Measurements from ENCODE around the gene ROR2.
A peak's percentile ranks its signal among the peaks of the same experiment; 100 is the strongest.

Gene ROR2

GRCh38 chr9:91647371-91647770, 302.7 kb downstream of the ROR2 start:
- Histone ChIP-seq H4K20me1 (ENCODE audit: low read depth, low read length) (no peaks in the 10 kb centered on the region), H3K9me3 (ENCODE audit: insufficient read depth, low read length) (no peaks in the 10 kb centered on the region), H3K27ac (ENCODE audit: low read depth, low read length) (no peak overlapping the region), H3K79me2 (ENCODE audit: insufficient read depth, low read length) (no peaks in the 10 kb centered on the region), H2AFZ (ENCODE audit: low read depth, low read length, severe bottlenecking) (no peak overlapping the region), H3K4me2 (ENCODE audit: low read depth, low read length, poor library complexity, severe bottlenecking) (peak overlapping the region; percentile 0), H3K9ac (ENCODE audit: low read length) (no peak overlapping the region), H3K9me2 (replicated peaks; ENCODE audit: insufficient read depth, low read length) (no peaks in the 10 kb centered on the region), H3K27me3 (ENCODE audit: low read length) (no peaks in the 10 kb centered on the region), H3K36me3 (ENCODE audit: low read length) (no peaks in the 10 kb centered on the region), H3K4me3 (ENCODE audit: insufficient read depth, low read length, poor library complexity, severe bottlenecking) (no peak overlapping the region), H3F3A (ENCODE audit: insufficient read depth) (no peaks in the 10 kb centered on the region)
- no peak for TF ChIP-seq CTCF (IDR thresholded peaks at IDR 0.05; ENCODE audit: insufficient read depth, low read length, poor library complexity, severe bottlenecking)
- TF ChIP-seq EZH2phosphoT487 (conservative IDR thresholded peaks at IDR 0.05; ENCODE audit: low read length): no peak

- no peak overlapping the region for H3K27ac ChIP-seq (ENCODE audit: low read depth, low read length)
- no peaks in the 10 kb centered on the region for H3K27me3 ChIP-seq (ENCODE audit: low read length)
- no peak overlapping the region for H3K9ac ChIP-seq (ENCODE audit: low read length)
- no peak overlapping the region for H2AFZ ChIP-seq (ENCODE audit: low read depth, low read length, severe bottlenecking)
- no peaks in the 10 kb centered on the region for H3K9me2 ChIP-seq (replicated peaks; ENCODE audit: insufficient read depth, low read length)
- no peaks in the 10 kb centered on the region for H3K9me3 ChIP-seq (ENCODE audit: insufficient read depth, low read length)
- no peaks in the 10 kb centered on the region for H3F3A ChIP-seq (ENCODE audit: insufficient read depth)
- no peaks in the 10 kb centered on the region for H3K36me3 ChIP-seq (ENCODE audit: low read length)
- no peaks in the 10 kb centered on the region for H3K79me2 ChIP-seq (ENCODE audit: insufficient read depth, low read length)
- no peak overlapping the region for H3K4me3 ChIP-seq (ENCODE audit: insufficient read depth, low read length, poor library complexity, severe bottlenecking)
- H4K20me1 ChIP-seq (ENCODE audit: low read depth, low read length): no peaks in the 10 kb centered on the region
- no peak overlapping the region for H3K4me2 ChIP-seq (ENCODE audit: low read depth, low read length, poor library complexity, severe bottlenecking)
- TF ChIP-seq EZH2phosphoT487 (conservative IDR thresholded peaks at IDR 0.05; ENCODE audit: low read length): no peak
- no peak for TF ChIP-seq CTCF (IDR thresholded peaks at IDR 0.05; ENCODE audit: insufficient read depth, low read length, poor library complexity, severe bottlenecking)
Measured at GRCh38 chr9:91646702-91647101, 303.3 kb downstream of the ROR2 start.

GRCh38 chr9:91644433-91644832, 305.6 kb downstream of the ROR2 start:
- Histone ChIP-seq H3F3A (ENCODE audit: insufficient read depth) (no peaks in the 10 kb centered on the region), H3K4me3 (ENCODE audit: insufficient read depth, low read length, poor library complexity, severe bottlenecking) (no peak overlapping the region), H3K79me2 (ENCODE audit: insufficient read depth, low read length) (no peaks in the 10 kb centered on the region), H3K36me3 (ENCODE audit: low read length) (no peaks in the 10 kb centered on the region), H3K4me2 (ENCODE audit: low read depth, low read length, poor library complexity, severe bottlenecking) (no peak overlapping the region), H3K9me2 (replicated peaks; ENCODE audit: insufficient read depth, low read length) (no peaks in the 10 kb centered on the region), H3K9me3 (ENCODE audit: insufficient read depth, low read length) (no peaks in the 10 kb centered on the region), H3K27ac (ENCODE audit: low read depth, low read length) (no peak overlapping the region), H2AFZ (ENCODE audit: low read depth, low read length, severe bottlenecking) (no peak overlapping the region), H3K9ac (ENCODE audit: low read length) (no peak overlapping the region), H4K20me1 (ENCODE audit: low read depth, low read length) (no peaks in the 10 kb centered on the region), H3K27me3 (ENCODE audit: low read length) (no peaks in the 10 kb centered on the region)
- no peak for TF ChIP-seq EZH2phosphoT487 (conservative IDR thresholded peaks at IDR 0.05; ENCODE audit: low read length)
- TF ChIP-seq CTCF (IDR thresholded peaks at IDR 0.05; ENCODE audit: insufficient read depth, low read length, poor library complexity, severe bottlenecking): no peak
